K562 (cell line): Measurements from ENCODE around the gene FAM53C. TPM values are rescaled to one million over a fixed set of nuclear protein-coding genes. Genes with fewer than 3 reads are reported as not detected.

Source experiments
- CCNT2 ChIP-seq: IDR thresholded peaks from 2 replicates; pipeline ENCODE4 v1.6.1; 2011; ENCODE audit warnings: borderline replicate concordance, low read depth, mild to moderate bottlenecking, moderate library complexity, mixed read lengths, low read length; ENCODE audit not compliant: insufficient read length; ENCODE audit errors: extremely low read depth
- CXXC5 ChIP-seq: fragments of 250-450 bp; sonication (Bioruptor Pico); IDR thresholded peaks from 2 replicates; pipeline ENCODE4 v1.8.0; 2022; ENCODE audit warnings: inconsistent platforms, mild to moderate bottlenecking, moderate library complexity
- FOXP1 ChIP-seq: sonication (generic); formaldehyde crosslinking; IDR thresholded peaks from 2 replicates; pipeline ENCODE4 v1.8.0; 2022; ENCODE audit warnings: mild to moderate bottlenecking, missing genetic modification reagents
- ILF3 ChIP-seq: fragments of 450-650 bp; IDR thresholded peaks from 2 replicates; pipeline ENCODE4 v1.6.1; 2018; ENCODE audit warnings: antibody characterized with exemption, mild to moderate bottlenecking, moderate library complexity, borderline replicate concordance
- NONO ChIP-seq, 2 experiments: fragments of 200-400 bp in 1 of 2; fragments of 450-650 bp in 1 of 2; formaldehyde crosslinking in 1 of 2; IDR thresholded peaks; 2 replicates each; pipeline ENCODE4 v1.6.1; 2017; ENCODE audit warnings: low read depth in 2 of 2, mild to moderate bottlenecking in 2 of 2, moderate library complexity in 2 of 2, low read length in 1 of 2
- NR3C1 ChIP-seq: sonication (generic); formaldehyde crosslinking; IDR thresholded peaks from 2 replicates; pipeline ENCODE4 v1.8.1; 2022; ENCODE audit warnings: missing genetic modification reagents
- SIRT6 ChIP-seq: IDR thresholded peaks from one replicate; pipeline ENCODE4 v1.6.1; 2012; ENCODE audit warnings: low read depth, mild to moderate bottlenecking, control low read depth, inconsistent platforms, low read length, moderate library complexity
- SMARCA4 ChIP-seq: fragments of 450-650 bp; IDR thresholded peaks from 2 replicates; pipeline ENCODE4 v1.6.1; 2016
- TAF9B ChIP-seq: fragments of 450-650 bp; IDR thresholded peaks from 2 replicates; pipeline ENCODE4 v1.6.1; 2018; ENCODE audit warnings: mild to moderate bottlenecking; ENCODE audit not compliant: partially characterized antibody
- YY1 ChIP-seq, 3 experiments: IDR thresholded peaks; 2 replicates each; pipeline ENCODE4 v1.6.1; 2011; ENCODE audit warnings: low read length in 2 of 3, mild to moderate bottlenecking in 2 of 3, moderate library complexity in 2 of 3, borderline replicate concordance in 1 of 3, control low read depth in 1 of 3, low read depth in 1 of 3; ENCODE audit not compliant: insufficient read depth in 3 of 3, insufficient replicate concordance in 2 of 3, control insufficient read depth in 1 of 3, insufficient read length in 1 of 3; ENCODE audit errors: extremely low read depth in 1 of 3
- ZFP36 ChIP-seq: fragments of 150-350 bp; IDR thresholded peaks from 2 replicates; pipeline ENCODE4 v1.6.1; 2018; ENCODE audit warnings: low read length, low read depth; ENCODE audit not compliant: partially characterized antibody
- ZNF143 ChIP-seq: sonication (generic); formaldehyde crosslinking; IDR thresholded peaks from 2 replicates; pipeline ENCODE4 v1.9.0; 2022; ENCODE audit warnings: mild to moderate bottlenecking, missing genetic modification reagents
- ZNF282 ChIP-seq: sonication (generic); formaldehyde crosslinking; IDR thresholded peaks from 2 replicates; pipeline ENCODE4 v1.8.1; 2023; ENCODE audit warnings: missing genetic modification reagents
- ZNF75A ChIP-seq: fragments of 450-650 bp; formaldehyde crosslinking; IDR thresholded peaks from 2 replicates; pipeline ENCODE4 v1.4.0; 2020; ENCODE audit warnings: mild to moderate bottlenecking
- polyA plus RNA-seq, 8 experiments: library from polyadenylated mRNA; depleted of rRNA in 4 of 8; stranded (reverse) in 5 of 8; unstranded in 3 of 8; fragments of >200 nt; fragmentation: Nextera tagmentation in 2 of 8; fragmentation: Illumina TruSeq in 1 of 8; extraction: Ambion mirVana in 2 of 8; extraction: Trizol in 1 of 8; gene quantifications; 2 replicates each; pipeline versions ENCODE4 v1.2.1 to v1.2.3, GENCODE V29; 2011 to 2014; ENCODE audit warnings: inconsistent platforms in 1 of 8, missing spikeins in 1 of 8
- total RNA-seq, 7 experiments: library from RNA; depleted of rRNA in 6 of 7; stranded (reverse); fragments of >200 nt in 6 of 7; fragmentation: Illumina TruSeq in 2 of 7; extraction: Trizol in 2 of 7; gene quantifications; 2 replicates each; pipeline versions ENCODE4 v1.2.1 to v1.2.3, GENCODE V29; 2011 to 2021; ENCODE audit warnings: low replicate concordance in 1 of 7
- TF ChIP-seq, protein P1 (sequence below): fragments of 450-650 bp; formaldehyde crosslinking; IDR thresholded peaks from 2 replicates; pipeline ENCODE4 v1.4.0; 2020; ENCODE audit warnings: mild to moderate bottlenecking, moderate library complexity
- TF ChIP-seq, protein P2 (sequence below), 2 experiments: IDR thresholded peaks; 2 replicates each; pipeline ENCODE4 v1.6.1; 2012; ENCODE audit warnings: improper control_type of control experiment in 2 of 2, low read depth in 2 of 2, low read length in 2 of 2, borderline replicate concordance in 1 of 2
- TF ChIP-seq, protein P3 (sequence below): fragments of 450-650 bp; formaldehyde crosslinking; IDR thresholded peaks from 2 replicates; pipeline ENCODE4 v1.4.0; 2022; ENCODE audit warnings: mild to moderate bottlenecking, moderate library complexity
- TF ChIP-seq, protein P4 (sequence below): fragments of 200-800 bp; sonication (Bioruptor generic); IDR thresholded peaks from 2 replicates; pipeline ENCODE4 v1.6.1; 2017; ENCODE audit warnings: missing genetic modification characterization, missing compliant biosample characterization

Gene FAM53C
- total and polyA plus RNA-seq, 9 of the 15 experiments (the other 6 are each of a cell fraction or from before 2014, with no cell fraction given) = 9.7 to 38.5 (median 25.2) TPM

DNA sequence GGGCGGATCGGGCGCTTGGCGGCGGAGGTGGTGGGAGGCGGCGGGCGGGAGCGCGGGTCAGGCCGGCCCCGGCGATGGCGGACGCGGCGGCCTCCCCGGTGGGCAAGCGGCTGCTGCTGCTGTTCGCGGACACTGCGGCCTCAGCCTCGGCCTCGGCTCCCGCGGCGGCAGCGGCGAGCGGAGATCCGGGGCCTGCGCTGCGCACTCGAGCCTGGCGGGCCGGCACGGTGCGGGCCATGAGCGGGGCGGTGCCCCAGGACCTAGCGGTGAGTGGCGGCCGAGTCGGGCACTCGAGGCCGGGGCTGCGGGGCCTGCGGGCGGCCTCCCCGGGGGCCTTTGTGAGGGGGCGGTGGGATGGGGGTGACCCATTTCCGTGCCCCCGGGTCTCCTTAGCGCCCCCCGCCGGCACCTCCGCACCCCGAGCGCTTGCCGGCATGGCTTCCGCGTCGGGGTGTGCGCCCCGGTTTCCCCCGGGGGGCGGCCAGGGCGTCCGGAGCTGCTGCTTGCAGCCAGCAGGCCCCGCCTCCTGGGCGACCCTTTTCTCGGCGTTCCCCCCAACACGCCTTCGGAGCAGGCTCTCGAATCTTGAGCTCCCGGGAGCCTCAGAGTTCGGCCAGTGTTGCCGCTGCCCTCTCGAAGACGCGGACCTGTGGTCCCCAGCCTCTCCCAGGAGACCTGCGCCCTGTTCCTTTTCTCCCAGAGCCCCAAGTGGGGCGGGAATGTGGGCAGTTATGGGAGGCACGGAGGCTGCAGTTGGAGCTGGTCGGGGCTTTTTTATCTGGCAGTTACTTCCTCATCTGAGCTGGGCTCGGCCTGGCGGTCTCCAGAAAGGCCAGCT lies 14.9 kb downstream of the FAM53C start (continued):
- TF ChIP-seq ZFP36 (peak; percentile 4), NONO (IDR thresholded peaks at IDR 0.05; ENCODE audit: low read depth in 2 of 2, low read length in 1 of 2) (peak; percentile 28 to 56; a peak in 2 of 4 replicates), ZNF282 (CRISPR knock-in tag) (0 out of 2 replicates have a peak, but pooled peaks have one; percentile 54), ZNF75A (CRISPR knock-in tag) (no peak), NR3C1 (CRISPR knock-in tag) (peak; percentile 87; the same call in 1 of the 2 replicates), ILF3 (peak; percentile 69; the same call in 1 of the 2 replicates), SMARCA4 (no peak; the same call in 1 of the 2 replicates), FOXP1 (peak; percentile 38), YY1 (IDR thresholded peaks at IDR 0.05; ENCODE audit: borderline replicate concordance in 1 of 3, control insufficient read depth in 1 of 3, extremely low read depth in 1 of 3, insufficient read depth in 3 of 3, insufficient read length in 1 of 3, insufficient replicate concordance in 2 of 3, low read depth in 1 of 3, low read length in 2 of 3) (peak in 2 of 3 experiments; percentile 61 to 65), ZNF143 (CRISPR knock-in tag) (no peak), TAF9B (no peak), CCNT2 (peak; percentile 66), CXXC5 (peak; percentile 56), SIRT6 (no peak)
- TF ChIP-seq, protein P1, sequence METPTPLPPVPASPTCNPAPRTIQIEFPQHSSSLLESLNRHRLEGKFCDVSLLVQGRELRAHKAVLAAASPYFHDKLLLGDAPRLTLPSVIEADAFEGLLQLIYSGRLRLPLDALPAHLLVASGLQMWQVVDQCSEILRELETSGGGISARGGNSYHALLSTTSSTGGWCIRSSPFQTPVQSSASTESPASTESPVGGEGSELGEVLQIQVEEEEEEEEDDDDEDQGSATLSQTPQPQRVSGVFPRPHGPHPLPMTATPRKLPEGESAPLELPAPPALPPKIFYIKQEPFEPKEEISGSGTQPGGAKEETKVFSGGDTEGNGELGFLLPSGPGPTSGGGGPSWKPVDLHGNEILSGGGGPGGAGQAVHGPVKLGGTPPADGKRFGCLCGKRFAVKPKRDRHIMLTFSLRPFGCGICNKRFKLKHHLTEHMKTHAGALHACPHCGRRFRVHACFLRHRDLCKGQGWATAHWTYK (CRISPR knock-in tag) = peak; percentile 29; the same call in 1 of the 2 replicates
- TF ChIP-seq, protein P2, sequence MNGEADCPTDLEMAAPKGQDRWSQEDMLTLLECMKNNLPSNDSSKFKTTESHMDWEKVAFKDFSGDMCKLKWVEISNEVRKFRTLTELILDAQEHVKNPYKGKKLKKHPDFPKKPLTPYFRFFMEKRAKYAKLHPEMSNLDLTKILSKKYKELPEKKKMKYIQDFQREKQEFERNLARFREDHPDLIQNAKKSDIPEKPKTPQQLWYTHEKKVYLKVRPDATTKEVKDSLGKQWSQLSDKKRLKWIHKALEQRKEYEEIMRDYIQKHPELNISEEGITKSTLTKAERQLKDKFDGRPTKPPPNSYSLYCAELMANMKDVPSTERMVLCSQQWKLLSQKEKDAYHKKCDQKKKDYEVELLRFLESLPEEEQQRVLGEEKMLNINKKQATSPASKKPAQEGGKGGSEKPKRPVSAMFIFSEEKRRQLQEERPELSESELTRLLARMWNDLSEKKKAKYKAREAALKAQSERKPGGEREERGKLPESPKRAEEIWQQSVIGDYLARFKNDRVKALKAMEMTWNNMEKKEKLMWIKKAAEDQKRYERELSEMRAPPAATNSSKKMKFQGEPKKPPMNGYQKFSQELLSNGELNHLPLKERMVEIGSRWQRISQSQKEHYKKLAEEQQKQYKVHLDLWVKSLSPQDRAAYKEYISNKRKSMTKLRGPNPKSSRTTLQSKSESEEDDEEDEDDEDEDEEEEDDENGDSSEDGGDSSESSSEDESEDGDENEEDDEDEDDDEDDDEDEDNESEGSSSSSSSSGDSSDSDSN (IDR thresholded peaks at IDR 0.05; ENCODE audit: borderline replicate concordance in 1 of 2, low read depth in 2 of 2, low read length in 2 of 2) = peak; percentile 98 to 99
- TF ChIP-seq, protein P3, sequence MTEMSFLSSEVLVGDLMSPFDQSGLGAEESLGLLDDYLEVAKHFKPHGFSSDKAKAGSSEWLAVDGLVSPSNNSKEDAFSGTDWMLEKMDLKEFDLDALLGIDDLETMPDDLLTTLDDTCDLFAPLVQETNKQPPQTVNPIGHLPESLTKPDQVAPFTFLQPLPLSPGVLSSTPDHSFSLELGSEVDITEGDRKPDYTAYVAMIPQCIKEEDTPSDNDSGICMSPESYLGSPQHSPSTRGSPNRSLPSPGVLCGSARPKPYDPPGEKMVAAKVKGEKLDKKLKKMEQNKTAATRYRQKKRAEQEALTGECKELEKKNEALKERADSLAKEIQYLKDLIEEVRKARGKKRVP (CRISPR knock-in tag) = 0 out of 2 replicates have a peak, but pooled peaks have one; percentile 9
- TF ChIP-seq, protein P4, sequence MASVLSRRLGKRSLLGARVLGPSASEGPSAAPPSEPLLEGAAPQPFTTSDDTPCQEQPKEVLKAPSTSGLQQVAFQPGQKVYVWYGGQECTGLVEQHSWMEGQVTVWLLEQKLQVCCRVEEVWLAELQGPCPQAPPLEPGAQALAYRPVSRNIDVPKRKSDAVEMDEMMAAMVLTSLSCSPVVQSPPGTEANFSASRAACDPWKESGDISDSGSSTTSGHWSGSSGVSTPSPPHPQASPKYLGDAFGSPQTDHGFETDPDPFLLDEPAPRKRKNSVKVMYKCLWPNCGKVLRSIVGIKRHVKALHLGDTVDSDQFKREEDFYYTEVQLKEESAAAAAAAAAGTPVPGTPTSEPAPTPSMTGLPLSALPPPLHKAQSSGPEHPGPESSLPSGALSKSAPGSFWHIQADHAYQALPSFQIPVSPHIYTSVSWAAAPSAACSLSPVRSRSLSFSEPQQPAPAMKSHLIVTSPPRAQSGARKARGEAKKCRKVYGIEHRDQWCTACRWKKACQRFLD = peak; percentile 64; the same call in 1 of the 2 replicates
